Glomerular visceral epithelial cell (primary cell): ENCODE data around the gene NPRL2.

Experiments
- DNase-seq: peaks from one replicate; pipeline ENCODE4 v3.0.0-alpha.2; 2016; ENCODE audit errors: extremely low spot score

Gene NPRL2

DNA sequence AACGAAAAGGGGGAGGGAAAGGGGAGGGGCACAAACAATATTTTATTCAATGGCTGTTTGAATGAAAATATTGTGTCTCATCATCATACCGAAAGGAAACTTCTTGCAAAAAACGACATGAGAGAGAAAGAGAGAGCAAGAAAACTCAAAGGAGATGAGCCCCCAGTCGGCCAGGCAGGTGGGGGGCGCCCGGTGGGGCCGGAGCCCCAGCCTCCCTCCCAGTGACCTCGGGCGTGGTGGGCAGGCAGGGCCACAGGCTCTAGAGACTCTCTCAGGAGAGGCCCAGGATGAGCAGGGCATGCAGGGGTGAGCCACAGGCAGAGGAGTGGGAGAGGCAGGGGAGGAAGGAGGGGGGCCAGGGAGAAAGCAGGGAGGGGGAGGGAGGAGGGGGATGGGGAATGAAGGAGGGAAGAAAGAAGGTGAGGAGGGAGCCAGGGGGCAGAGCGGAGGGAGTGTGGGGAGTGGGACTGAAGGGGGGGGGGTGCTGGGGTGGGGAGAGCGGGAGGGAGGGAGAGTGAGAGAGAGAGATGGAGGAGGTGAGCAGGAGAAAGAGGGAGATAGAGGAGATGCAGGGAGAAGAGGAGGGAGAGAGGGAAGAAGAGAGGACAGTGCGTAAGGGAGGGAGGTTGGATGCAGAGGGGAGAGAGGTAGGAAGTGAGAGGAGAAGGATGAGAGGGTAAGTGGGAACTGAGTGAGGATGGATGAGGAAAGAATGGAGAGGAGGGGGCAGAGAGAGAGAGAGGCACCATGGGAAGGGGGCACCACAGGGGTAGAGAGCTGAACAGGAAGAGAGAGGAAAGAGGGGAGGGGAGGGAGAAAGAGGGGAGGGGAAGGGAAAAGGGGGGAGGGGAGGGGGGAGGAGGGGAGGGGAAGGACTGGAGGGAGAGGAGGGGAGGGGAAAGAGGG, 22.8 kb upstream of the NPRL2 start:
- no peak for DNase-seq

GRCh38 chr3:50372349-50372748, 21.8 kb upstream of the NPRL2 start:
- DNase-seq = no peak

DNA sequence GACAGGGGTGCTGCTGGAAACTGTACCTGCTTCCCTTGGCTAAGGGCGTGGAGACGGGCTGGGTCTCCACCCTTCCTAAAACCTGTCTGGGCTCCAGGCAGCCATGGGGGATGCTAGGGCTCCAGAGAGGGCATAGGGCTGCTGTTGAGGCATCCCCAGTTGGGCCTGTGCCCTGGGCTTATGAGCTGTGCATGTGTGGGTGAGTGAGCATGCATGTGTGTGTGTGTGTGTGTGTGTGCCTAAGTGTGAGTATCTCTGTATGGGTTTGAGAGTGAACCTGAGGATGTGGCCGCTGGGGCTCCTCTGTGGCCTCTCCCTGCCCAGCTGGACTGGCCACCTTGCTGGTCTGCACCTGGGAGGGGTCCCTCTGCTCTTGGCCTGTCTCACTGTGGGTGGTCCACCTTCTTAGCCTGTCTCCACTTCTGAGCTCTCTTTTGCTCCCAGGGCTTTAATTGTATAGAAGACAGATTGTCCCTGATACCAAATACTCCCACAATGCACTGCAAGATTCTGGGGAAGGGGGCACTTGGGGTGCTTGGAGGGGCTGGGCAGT, 20.6 kb upstream of the NPRL2 start:
- no peak for DNase-seq

GRCh38 chr3:50370594-50370993, 20.0 kb upstream of the NPRL2 start:
- no peak for DNase-seq

GRCh38 chr3:50369012-50369670, 18.6 kb upstream of the NPRL2 start:
- DNase-seq = no peak

DNA sequence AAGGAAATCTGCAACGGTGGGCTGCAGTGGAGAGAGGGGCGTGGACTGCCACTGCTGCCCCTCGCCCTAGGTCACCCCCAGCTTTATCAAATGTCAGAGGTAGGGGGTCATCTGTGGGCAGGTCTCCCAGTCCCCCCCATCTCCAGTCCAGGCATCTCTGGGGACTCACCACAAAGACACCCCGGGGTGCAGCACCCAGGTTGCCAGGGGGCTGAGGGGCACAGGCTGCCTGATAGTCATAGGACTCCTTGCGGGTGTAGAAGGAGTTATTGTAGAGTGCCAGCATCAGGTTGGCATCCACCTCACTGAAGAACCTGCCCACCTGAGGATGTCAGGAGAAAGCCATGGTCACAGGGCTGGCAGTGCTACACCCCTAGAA, 15.3 kb upstream of the NPRL2 start:
- DNase-seq = no peak

GRCh38 chr3:50365080-50365841, 14.7 kb upstream of the NPRL2 start:
- peak; percentile 75 for DNase-seq

DNA sequence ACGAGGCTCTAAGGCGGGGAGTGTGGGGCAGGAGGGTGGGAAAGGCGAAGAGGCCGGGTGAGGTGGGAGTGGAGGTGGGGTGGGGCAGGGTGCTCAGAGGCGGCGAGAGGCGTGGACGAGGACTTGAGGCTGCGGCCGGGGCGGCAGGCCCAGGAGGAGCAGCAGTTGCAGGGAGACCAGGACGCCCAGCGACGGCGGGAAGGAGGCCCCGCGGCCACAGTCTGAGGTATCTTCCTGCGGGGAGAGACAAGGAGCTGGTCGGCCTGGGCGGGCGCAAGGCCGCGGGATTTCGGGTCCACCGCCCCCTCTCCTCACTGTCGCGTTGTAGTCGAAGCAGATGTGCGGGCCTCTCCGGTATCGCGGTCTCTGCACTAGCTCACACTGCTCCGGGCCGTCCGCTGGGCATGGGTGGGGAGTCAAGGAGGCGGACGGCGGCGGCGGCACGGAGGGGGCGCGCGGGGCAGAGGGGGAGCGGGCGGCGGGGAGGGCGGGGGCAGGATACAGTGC, 14.1 kb upstream of the NPRL2 start:
- DNase-seq = no peak

GRCh38 chr3:50359760-50360110, 9.2 kb upstream of the NPRL2 start:
- no peak for DNase-seq

DNA sequence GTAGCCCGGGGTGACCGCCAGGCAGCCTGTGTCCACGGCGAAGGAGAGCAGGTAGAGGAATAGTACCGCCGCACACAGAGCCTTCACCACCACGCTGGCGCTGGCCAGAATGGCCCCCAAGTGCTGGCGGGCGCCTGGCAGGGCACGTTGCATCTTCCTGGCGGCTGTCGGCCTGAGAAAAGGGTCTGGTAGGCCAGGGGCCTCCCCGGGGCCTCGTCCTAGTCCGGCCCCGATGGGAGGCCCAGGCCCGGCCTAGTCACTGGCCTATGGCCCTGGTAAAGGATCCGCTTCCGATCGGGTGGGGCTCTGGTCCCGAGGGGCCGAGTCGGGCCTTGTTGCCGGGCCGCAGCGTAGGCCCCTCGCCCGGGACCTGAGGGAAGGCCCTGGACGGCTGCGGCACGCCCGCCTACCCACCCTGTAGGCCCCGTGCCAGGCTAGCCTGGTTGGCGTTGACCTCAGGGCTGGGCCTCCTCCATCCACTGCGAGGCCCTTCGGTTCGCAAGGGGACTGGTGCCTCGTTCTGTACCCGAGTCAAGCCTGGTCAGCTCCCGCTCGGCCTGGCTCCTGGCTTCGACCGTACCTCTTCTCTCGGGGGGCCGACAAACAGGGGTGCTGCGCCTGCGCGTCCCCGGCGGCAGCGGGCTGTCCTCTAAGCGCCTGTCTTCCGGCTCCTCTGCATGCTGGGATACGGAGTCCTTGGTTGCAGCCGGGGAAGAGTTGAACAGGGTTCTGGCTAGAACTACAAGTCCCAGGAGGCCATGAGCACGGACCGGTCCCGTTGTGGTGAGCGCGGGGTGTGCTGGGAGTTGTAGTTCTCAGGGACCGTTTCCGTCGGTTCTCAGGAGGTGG, 8.6 kb upstream of the NPRL2 start, which contains the start of gene TMEM115:
TSS of gene TMEM115 (minus strand) at position 611 of the 849 bp plus-strand sequence. CDS start at position 153, 458 bp downstream.
- DNase-seq = peak; percentile 97

DNA sequence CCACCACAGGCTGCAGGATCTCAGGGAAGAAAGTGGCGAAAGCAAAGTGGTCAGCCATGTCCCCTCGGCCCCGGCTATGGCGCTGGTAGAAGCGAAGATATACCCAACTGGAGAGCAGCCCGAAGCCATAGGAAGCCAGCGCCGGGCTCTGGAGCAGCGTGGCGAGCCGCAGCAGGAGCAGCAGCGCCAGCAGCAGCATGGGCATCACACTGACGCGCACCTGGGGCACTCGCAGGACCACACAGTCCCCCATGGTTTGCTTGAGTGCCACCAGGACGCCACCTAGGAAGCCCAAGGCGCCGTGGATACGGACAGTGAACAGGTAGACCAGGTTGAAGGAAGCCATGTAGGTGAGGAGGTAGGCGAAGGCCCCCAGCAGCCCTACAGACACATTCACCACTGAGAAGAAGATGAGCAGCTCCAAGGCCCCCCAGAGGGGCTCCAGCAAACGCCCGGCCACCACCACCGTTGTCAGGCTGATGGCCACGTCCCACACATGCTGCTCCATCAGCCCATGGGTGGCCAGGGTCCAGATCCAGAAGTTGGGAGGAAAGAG, 7.9 kb upstream of the NPRL2 start:
- no peak for DNase-seq

GRCh38 chr3:50357481-50357880, 6.9 kb upstream of the NPRL2 start:
- DNase-seq = no peak

DNA sequence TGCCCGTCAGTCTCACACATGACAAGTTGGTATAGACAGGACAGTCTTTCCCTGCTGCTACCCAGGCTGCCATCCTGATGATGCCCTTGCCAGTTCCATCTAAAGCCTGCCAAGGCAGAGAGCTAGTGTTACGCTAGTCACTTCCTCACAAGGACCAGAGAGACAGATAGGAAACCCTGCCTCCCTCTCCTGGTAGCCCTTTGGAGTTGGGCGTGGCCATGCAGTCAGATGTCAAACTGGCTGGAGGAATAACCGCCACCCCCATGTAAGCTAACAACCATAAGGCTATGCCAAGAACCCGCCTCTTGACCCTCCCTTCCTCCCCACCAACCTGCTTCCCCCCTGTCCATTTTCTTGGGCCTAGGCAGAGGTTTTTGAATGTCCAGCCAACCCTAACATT, 6.0 kb upstream of the NPRL2 start:
- no peak for DNase-seq

DNA sequence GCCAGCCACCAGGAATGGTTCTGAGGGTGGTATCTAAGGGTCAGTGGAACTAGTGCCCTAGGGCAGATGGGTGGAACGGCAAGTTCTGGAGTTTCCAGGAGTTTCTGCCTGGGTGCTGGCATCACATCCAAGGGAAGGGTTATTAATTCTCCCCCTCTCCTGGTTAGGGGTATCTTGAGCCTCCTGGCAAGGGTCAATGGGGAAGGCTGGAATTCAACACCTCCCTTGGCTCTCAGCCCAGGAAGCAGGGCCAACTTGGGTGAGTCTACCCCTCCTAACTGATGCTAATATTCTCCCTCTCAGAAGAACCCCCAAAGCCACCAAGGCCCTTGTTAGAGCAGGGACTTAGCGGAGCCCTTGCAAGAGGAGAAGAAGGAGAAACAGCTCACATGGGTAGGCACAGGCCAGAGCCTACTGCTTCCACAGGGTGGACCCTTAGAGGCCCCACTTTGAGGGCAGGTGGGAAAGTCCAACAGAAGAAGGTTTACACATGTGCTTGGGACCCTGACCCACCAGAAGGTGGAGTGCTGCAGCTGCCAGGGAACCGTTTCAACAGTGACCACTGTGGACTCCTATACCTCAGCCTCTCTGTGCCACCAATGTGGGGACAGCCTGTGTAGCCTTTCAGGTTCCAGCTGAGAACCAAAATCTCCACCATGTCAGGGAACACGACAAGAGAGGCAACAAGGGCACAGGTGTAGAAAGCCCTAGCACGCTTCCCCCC, 5.4 kb upstream of the NPRL2 start:
- no peak for DNase-seq

DNA sequence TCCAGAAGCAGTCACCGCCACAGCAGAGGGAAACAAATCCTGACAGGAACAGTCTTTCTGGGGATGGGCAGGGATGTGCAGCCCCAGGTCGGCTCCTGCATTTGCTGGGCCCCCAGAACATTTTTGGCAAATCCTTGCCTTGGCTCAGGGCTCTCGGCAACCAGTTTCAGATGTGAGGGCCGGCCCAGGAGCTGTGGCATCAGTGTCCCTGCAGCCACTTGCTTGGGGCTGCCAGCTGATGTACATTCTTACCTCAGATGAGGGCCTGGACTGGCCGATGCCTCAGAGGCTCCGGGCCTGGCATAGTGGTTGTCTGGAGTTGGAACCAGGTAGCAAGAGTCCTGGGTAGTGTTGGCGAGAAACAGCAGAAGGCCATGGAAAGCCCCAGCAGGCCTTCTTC, 4.3 kb upstream of the NPRL2 start:
- DNase-seq = no peak

DNA sequence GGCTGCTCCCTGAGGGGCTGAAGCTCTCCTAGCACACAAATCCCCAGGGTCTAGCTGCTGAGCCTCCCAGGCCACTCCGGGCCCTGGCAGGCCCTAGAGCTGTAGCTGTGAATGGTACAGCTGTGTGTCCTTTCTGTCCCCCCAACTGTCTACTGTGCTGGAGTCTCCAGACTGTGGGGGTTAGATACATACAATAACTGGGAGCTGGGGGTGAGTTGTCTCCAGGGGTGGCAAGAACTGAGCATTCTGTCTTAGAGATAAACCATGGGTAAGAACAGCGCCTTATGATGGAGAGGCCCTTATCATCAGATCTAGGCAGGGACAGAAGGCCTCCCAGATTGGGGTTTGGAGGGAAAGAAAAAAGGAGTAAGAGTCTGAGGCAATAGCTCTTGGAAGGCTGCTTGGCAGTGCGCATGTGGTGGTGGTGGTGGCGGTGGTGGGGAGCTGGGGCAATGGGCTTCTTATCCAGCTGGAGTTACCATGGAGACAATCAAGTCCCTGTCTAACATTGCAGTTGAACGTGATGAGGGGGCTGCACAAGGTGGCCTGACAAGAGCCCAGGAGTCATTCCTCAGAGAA, 3.7 kb upstream of the NPRL2 start:
- DNase-seq = no peak

DNA sequence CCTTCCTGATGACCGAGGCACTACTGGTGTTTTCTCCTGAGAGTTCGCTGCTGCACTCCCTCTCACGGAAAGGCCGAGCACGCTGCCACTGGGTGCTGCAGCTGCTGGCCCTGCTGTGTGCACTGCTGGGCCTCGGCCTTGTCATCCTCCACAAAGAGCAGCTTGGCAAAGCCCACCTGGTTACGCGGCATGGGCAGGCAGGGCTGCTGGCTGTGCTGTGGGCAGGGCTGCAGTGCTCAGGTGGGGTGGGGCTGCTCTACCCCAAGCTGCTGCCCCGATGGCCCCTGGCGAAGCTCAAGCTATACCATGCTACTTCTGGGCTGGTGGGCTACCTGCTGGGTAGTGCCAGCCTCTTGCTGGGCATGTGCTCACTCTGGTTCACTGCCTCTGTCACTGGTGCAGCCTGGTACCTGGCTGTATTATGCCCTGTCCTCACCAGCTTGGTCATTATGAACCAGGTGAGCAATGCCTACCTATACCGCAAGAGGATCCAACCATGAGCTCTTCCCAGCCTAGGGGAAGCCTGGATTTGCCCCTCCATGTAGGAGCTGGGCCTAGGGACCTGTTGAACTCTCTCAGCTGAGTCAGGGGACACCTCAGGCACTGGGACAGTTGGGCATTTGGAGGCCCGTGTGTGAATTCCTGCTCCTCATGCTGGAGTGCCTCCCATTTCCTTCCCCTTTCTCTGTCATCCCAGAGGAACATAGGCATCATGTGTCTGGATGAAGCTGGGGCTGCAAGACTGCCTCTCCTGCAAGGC, 2.9 kb upstream of the NPRL2 start:
- DNase-seq = no peak

DNA sequence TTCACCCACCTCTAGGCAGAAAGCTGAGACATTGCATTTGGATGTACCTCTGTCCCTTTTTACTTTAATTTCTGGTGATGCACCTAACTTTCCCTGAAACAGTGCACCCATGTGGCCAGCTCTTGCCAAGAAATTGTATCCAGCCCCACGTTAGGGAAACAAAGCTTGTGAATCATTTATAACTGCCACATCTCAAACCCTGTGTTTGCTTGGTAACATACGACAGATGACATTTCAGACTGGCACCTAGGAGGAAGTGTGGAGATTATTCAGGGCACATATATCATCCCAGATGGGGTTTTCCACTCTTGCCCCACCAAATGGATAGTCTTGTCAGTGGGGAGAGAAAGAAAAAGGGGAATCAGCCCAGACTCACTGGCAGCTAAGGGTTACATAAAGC, 2.2 kb upstream of the NPRL2 start:
- DNase-seq = peak; percentile 40

GRCh38 chr3:50351323-50351697, 735 bp upstream of the NPRL2 start:
- no peak for DNase-seq
